C4-2B (cell line): ENCODE results near the gene DHCR7.

Experiments used
- H3K27ac ChIP-seq: fragments of 450-650 bp; 2 replicates; pipeline ENCODE4 v1.5.1; 2017
- CTCF ChIP-seq: fragments of 450-650 bp; conservative IDR thresholded peaks from 2 replicates; pipeline ENCODE4 v1.5.1; 2017; ENCODE audit warnings: mild to moderate bottlenecking
- ZFX ChIP-seq: fragments of 450-650 bp; IDR thresholded peaks from 2 replicates; pipeline ENCODE4 v1.6.1; 2017

DHCR7 gene

GRCh38 chr11:71449596-71449995, 1.4 kb upstream of the DHCR7 start:
- peak overlapping the region; percentile 88 for H3K27ac ChIP-seq
- TF ChIP-seq CTCF (no peak), ZFX (no peak)

- peak overlapping the region; percentile 88 for H3K27ac ChIP-seq
- TF ChIP-seq CTCF (no peak), ZFX (no peak)
These were observed 369 bp downstream of the DHCR7 start for GRCh38 chr11:71447791-71448256.

DNA sequence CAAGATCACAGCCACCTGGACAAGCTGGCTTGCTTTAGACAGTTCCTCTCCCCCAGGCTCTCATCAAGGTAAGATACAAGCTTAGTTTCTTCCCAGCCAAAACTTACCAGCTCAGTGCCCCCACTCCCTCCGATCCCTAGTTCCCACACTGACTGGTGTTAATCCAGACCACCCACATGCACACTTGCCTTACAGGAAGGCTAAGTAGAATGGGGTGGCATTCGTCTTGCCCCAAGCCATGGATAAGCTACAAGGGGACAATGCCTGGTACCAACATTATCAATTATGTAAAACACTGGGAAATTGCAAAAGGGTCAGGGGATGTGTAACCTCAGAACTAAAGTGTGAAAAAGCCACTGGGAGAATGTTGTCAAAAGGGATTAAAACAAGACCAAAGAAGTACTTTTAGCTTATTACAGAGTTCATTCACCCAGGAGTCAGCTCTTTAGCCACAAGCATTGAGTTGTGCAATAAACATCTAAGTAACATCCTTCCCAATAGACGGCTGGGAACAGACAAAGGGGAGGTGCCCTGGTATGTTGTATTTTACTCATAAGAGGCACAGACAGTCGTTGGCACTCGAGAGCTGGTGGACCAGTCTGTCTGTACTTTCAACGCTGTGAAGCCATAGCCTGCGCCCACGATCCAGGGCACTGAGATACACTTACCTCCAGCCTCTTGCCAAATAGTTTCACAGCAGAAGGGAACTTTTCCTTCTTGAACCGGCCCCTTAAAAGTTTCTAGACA, 1.1 kb downstream of the DHCR7 start:
- H3K27ac ChIP-seq: peak overlapping the region; percentile 88
- TF ChIP-seq ZFX (no peak), CTCF (no peak)

DNA sequence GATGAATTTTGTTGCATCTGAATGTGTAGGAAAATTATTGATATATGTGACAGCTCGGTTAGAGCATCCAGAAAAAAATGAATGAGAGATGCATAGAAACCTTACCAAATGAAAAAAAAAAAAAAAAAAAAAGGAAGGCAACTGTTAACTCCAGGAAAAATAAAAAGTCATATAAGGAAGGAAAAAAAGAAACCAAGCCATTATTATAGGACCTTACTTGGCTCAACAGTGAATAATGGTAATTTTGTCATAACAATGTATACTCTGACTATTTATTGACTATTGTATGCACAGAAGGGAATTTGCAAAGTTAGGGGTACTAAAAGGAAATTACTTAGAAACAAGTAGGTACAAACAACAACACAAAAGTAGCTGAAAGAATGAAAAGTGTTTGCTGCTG, 2.0 kb downstream of the DHCR7 start:
- H3K27ac ChIP-seq: no peak overlapping the region
- TF ChIP-seq CTCF (no peak), ZFX (no peak)

GRCh38 chr11:71444811-71445210, 3.4 kb downstream of the DHCR7 start:
- H3K27ac ChIP-seq: no peak overlapping the region
- TF ChIP-seq ZFX (no peak), CTCF (no peak)

DNA sequence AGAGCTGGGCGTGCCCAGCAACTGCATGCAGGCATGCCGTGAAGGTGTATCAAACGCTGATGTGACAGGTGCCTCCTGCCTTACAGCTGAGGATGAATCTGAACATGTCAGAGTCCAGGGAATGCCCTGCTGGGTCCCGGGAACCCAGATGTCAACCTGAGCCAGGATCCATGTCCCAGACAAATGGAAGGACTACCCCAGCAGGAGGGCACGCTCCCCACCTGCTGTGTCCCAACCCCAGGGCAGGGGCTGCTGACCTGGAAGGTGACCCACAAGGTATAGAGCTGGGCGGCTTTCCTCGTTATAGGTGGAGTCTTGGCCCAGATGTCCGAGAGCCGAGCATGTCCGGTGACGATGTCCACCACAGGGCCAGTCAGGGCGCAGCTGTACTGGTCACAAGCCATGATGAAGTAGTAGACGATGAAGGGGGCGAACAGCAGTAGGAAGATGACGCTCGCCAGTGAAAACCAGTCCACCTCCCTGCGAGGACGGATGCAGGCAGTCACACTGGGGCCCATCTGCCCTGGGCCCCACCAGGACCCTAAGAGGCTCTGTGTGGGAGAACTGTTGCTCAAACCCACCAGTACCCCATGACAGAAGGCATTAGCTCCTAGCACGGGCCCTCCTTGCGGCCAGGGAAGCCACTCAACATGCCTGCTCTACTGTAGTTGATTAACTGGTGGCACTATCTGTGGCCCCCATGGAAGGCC, 4.3 kb downstream of the DHCR7 start:
- TF ChIP-seq ZFX (no peak), CTCF (no peak)
- H3K27ac ChIP-seq: no peak overlapping the region

GRCh38 chr11:71442880-71443279, 5.3 kb downstream of the DHCR7 start:
- TF ChIP-seq ZFX (no peak), CTCF (no peak)
- H3K27ac ChIP-seq: no peak overlapping the region
